IMR-90 (cell line): Measurements from ENCODE around the gene AQP12B. TPM values are rescaled to one million over a fixed set of nuclear protein-coding genes. Genes with fewer than 3 reads are reported as not detected.

Experiments
- ATAC-seq: fragments of 200-7000 bp; cut with Tn5 transposase; 2 replicates; pipeline ENCODE4 v1.9.1; 2020; ENCODE audit warnings: low read depth, mild to moderate bottlenecking, moderate library complexity
- BruUV-seq: library from RNA; stranded (reverse); fragments of 400-500 nt; replicated peaks from 2 replicates; lab custom pipeline; 2021; lab: Mats Ljungman, UMichigan
- CTCF ChIA-PET: fragments of 300-600 bp; formaldehyde crosslinking; extraction: SDS; loops from one replicate; lab custom pipeline; 2021; ENCODE audit warnings: antibody characterized with exemption; lab: Yijun Ruan, JAX
- POLR2A ChIA-PET: fragments of 300-600 bp; sonication (Branson Sonifier 250); formaldehyde crosslinking; loops from one replicate; lab custom pipeline; 2022; ENCODE audit warnings: antibody characterized with exemption; ENCODE audit not compliant: unreplicated experiment; lab: Charles Lee
- DNase-seq: peaks from one replicate; pipeline ENCODE4 v3.0.0; 2013
- H2AFZ ChIP-seq: replicated peaks from 2 replicates; pipeline ENCODE3; 2013; ENCODE audit warnings: low read length, mild to moderate bottlenecking; ENCODE audit not compliant: poor library complexity
- H2AK5ac ChIP-seq: 2 replicates; pipeline ENCODE4 v1.6.1; 2013; ENCODE audit warnings: low read depth, low read length, inconsistent platforms
- H2AK9ac ChIP-seq: replicated peaks from 2 replicates; pipeline ENCODE3; 2013; ENCODE audit warnings: mild to moderate bottlenecking, low read depth, low read length, moderate library complexity; ENCODE audit not compliant: poor library complexity
- H2BK120ac ChIP-seq: 2 replicates; pipeline ENCODE4 v1.6.1; 2013; ENCODE audit warnings: low read depth, low read length, inconsistent platforms
- H2BK15ac ChIP-seq: 3 replicates; pipeline ENCODE4 v1.6.1; 2013; ENCODE audit warnings: low read depth, low read length, inconsistent platforms
- H2BK20ac ChIP-seq: 2 replicates; pipeline ENCODE4 v1.6.1; 2013; ENCODE audit warnings: low read depth, mild to moderate bottlenecking, inconsistent platforms, low read length, moderate library complexity
- H2BK5ac ChIP-seq: 2 replicates; pipeline ENCODE4 v1.6.1; 2013; ENCODE audit warnings: mild to moderate bottlenecking, low read depth, low read length, inconsistent platforms; ENCODE audit not compliant: poor library complexity, severe bottlenecking
- H3K14ac ChIP-seq: replicated peaks from 2 replicates; pipeline ENCODE4 v1.6.1; 2013; ENCODE audit warnings: low read depth, low read length, inconsistent platforms
- H3K18ac ChIP-seq: 2 replicates; pipeline ENCODE4 v1.6.1; 2013; ENCODE audit warnings: low read depth, low read length, control low read depth
- H3K23ac ChIP-seq: 2 replicates; pipeline ENCODE4 v1.6.1; 2013; ENCODE audit warnings: low read depth, low read length, inconsistent platforms
- H3K27ac ChIP-seq: 2 replicates; pipeline ENCODE4 v1.5.1; 2013; ENCODE audit warnings: mild to moderate bottlenecking, control low read depth, low read length; ENCODE audit not compliant: insufficient read depth
- H3K27me3 ChIP-seq: 2 replicates; pipeline ENCODE4 v1.6.1; 2013; ENCODE audit warnings: low read length; ENCODE audit not compliant: control insufficient read depth, insufficient read depth
- H3K36me3 ChIP-seq: 2 replicates; pipeline ENCODE4 v1.6.1; 2013; ENCODE audit warnings: low read length, mixed read lengths; ENCODE audit not compliant: control insufficient read depth, insufficient read depth
- H3K4ac ChIP-seq: 2 replicates; pipeline ENCODE4 v1.6.1; 2013; ENCODE audit warnings: low read depth, low read length, inconsistent platforms
- H3K4me1 ChIP-seq: 2 replicates; pipeline ENCODE4 v1.6.1; 2013; ENCODE audit warnings: low read length, mixed read lengths; ENCODE audit not compliant: control insufficient read depth, insufficient read depth
- H3K4me2 ChIP-seq: 2 replicates; pipeline ENCODE4 v1.6.1; 2013; ENCODE audit warnings: low read depth, mild to moderate bottlenecking, control low read depth, low read length, moderate library complexity
- H3K4me3 ChIP-seq: 2 replicates; pipeline ENCODE4 v1.5.1; 2013; ENCODE audit warnings: low read depth, mild to moderate bottlenecking, control low read depth, low read length, moderate library complexity; ENCODE audit not compliant: insufficient read depth
- H3K56ac ChIP-seq: 2 replicates; pipeline ENCODE4 v1.6.1; 2013; ENCODE audit warnings: low read length, inconsistent platforms; ENCODE audit not compliant: insufficient read depth; ENCODE audit errors: extremely low read depth
- H3K79me1 ChIP-seq, 2 experiments: 2 replicates each; pipeline ENCODE4 v1.6.1; 2013; ENCODE audit warnings: low read length in 2 of 2, inconsistent platforms in 1 of 2, low read depth in 1 of 2
- H3K9ac ChIP-seq: 2 replicates; pipeline ENCODE4 v1.6.1; 2013; ENCODE audit warnings: low read depth, low read length, control low read depth
- H3K9me1 ChIP-seq: 2 replicates; pipeline ENCODE4 v1.6.1; 2013; ENCODE audit warnings: low read length, inconsistent platforms; ENCODE audit not compliant: insufficient read depth
- H3K9me3 ChIP-seq: 2 replicates; pipeline ENCODE4 v1.6.1; 2013; ENCODE audit warnings: low read length; ENCODE audit not compliant: control insufficient read depth, insufficient read depth
- H4K20me1 ChIP-seq: 2 replicates; pipeline ENCODE4 v1.6.1; 2013; ENCODE audit warnings: low read length, inconsistent platforms; ENCODE audit not compliant: insufficient read depth
- H4K5ac ChIP-seq: 2 replicates; pipeline ENCODE4 v1.6.1; 2013; ENCODE audit warnings: mild to moderate bottlenecking, low read depth, low read length, control low read depth
- H4K8ac ChIP-seq, 2 experiments: 2 replicates each; pipeline ENCODE4 v1.6.1; 2013; ENCODE audit warnings: low read depth in 2 of 2, low read length in 2 of 2, control low read depth in 1 of 2, inconsistent platforms in 1 of 2
- H4K91ac ChIP-seq: 2 replicates; pipeline ENCODE4 v1.6.1; 2013; ENCODE audit warnings: low read depth, low read length, inconsistent platforms; ENCODE audit not compliant: insufficient read depth
- BHLHE40 ChIP-seq: fragments of 150-350 bp; IDR thresholded peaks from 2 replicates; pipeline ENCODE4 v1.6.1; 2016; ENCODE audit warnings: mild to moderate bottlenecking, low read depth, low read length
- CEBPB ChIP-seq: IDR thresholded peaks from 2 replicates; pipeline ENCODE4 v1.6.1; 2012; ENCODE audit warnings: low read depth, low read length, improper control_type of control experiment
- FOS ChIP-seq: fragments of 150-350 bp; IDR thresholded peaks from 2 replicates; pipeline ENCODE4 v1.6.1; 2016; ENCODE audit warnings: low read depth, low read length
- MAFK ChIP-seq: IDR thresholded peaks from 2 replicates; pipeline ENCODE4 v1.6.1; 2012; ENCODE audit warnings: low read depth, low read length, improper control_type of control experiment
- NFE2L2 ChIP-seq: fragments of 150-350 bp; IDR thresholded peaks from 2 replicates; pipeline ENCODE4 v1.6.1; 2016; ENCODE audit warnings: low read depth, mild to moderate bottlenecking, low read length
- SMC3 ChIP-seq: fragments of 150-350 bp; IDR thresholded peaks from 2 replicates; pipeline ENCODE4 v1.6.1; 2016; ENCODE audit warnings: low read depth, mild to moderate bottlenecking, antibody characterized with exemption, low read length, moderate library complexity
- WGBS, 2 experiments: methylation state at CpG; one replicate each; pipeline versions ENCODE4 v1.1.5 to v1.1.7; 2013; ENCODE audit warnings: missing lambda C conversion rate in 2 of 2; ENCODE audit not compliant: insufficient read length in 1 of 2; ENCODE audit errors: extremely low coverage in 2 of 2; 5-methylcytosine and 5-hydroxymethylcytosine counted together
- dilution Hi-C: fragments of 300-500 bp; cut with HindIII; formaldehyde crosslinking; loops from one replicate; pipeline ENCODE4 v1.14.3; 2018; ENCODE audit warnings: low sequenced_read_pairs; ENCODE audit not compliant: unreplicated experiment
- in situ Hi-C: fragments of 300-500 bp; cut with MboI; formaldehyde crosslinking; loops from 3 replicates; pipeline ENCODE4 v1.14.3; 2019; ENCODE audit warnings: low sequenced_read_pairs, inconsistent platforms, mixed read lengths
- intact Hi-C: fragments of 100-400 bp; cut with micrococcal nuclease; formaldehyde crosslinking; loops from 2 replicates; pipeline ENCODE4 v1.10.0; 2022
- polyA plus RNA-seq, 3 experiments: library from polyadenylated mRNA; depleted of rRNA; stranded (reverse); fragments of >200 nt; gene quantifications; 2 replicates each; pipeline ENCODE4 v1.2.3, GENCODE V29; 2012; ENCODE audit warnings: low replicate concordance in 1 of 3
- total RNA-seq: library from RNA; depleted of rRNA; stranded (reverse); fragments of >200 nt; gene quantifications from 2 replicates; pipeline ENCODE4 v1.2.3, GENCODE V29; 2012
- TF ChIP-seq, protein P1 (sequence below): fragments of 150-350 bp; IDR thresholded peaks from 2 replicates; pipeline ENCODE4 v1.6.1; 2017; ENCODE audit warnings: mild to moderate bottlenecking, antibody characterized with exemption, low read length, low read depth

The AQP12B gene
- total and polyA plus RNA-seq, 2 of the 4 experiments (the other 2 are of a cell fraction) = not detected

DNA sequence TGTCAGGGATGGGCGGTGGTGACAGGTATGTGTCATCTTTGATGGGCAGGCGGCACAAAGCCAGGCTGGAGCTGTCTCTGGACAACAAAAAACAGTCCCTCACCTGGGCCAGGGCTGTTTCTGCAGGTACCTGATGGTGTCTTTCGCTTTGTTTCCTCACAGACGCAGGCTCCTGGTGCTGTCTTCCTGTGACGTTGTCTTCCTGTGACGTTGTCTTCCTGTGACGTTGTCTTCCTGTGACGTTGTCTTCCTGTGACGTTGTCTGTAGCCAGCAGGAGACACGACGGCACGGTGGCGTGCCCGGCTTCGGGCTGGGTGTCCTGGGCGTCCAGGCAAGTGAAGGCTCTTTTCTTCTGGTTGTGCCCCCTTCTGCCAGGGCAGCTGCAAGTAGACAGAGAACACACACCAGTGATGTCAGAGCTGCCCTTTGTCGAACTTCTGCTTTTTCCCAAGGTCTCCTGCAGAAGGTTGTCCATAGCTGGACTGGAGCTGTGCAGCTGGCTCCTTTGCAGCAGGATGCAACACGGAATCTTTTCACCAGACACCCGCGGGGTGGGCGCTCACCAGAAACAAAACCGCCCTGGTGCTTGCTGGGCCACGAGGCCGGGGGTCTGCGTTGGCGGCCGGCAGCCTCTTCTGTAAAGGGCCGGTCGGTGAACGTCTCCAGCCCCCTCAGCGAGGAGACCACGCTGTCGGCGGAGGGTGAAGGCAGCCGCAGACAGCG is 36.3 kb downstream of the AQP12B start:
- Histone ChIP-seq H2BK20ac (no peak overlapping the region), H2BK5ac (no peak overlapping the region), H2BK120ac (no peak overlapping the region), H4K8ac (no peak overlapping the region), H4K91ac (no peak overlapping the region), H3K27ac (no peak overlapping the region), H2AK9ac (no peak overlapping the region), H3K4me3 (no peak overlapping the region), H2BK15ac (no peak overlapping the region), H3K9ac (no peak overlapping the region), H3K18ac (no peak overlapping the region), H3K56ac (no peak overlapping the region), H3K23ac (no peak overlapping the region), H3K27me3 (peaks cover 68% of the 10 kb centered on the region), H3K4me1 (no peaks in the 10 kb centered on the region), H3K4ac (no peak overlapping the region), H3K9me3 (no peaks in the 10 kb centered on the region), H3K9me1 (no peaks in the 10 kb centered on the region), H2AK5ac (no peak overlapping the region), H3K4me2 (no peak overlapping the region), H3K36me3 (no peaks in the 10 kb centered on the region), H4K5ac (no peak overlapping the region), H3K14ac (no peak overlapping the region), H3K79me1 (no peaks in the 10 kb centered on the region), H2AFZ (no peak overlapping the region), H4K20me1 (no peaks in the 10 kb centered on the region)
- dilution Hi-C loops (no loop called here), intact Hi-C loops (no loop called here), in situ Hi-C loops (no loop called here)
- ChIA-PET CTCF (no interaction called here), POLR2A (no interaction called here)
- DNase-seq (no peak), ATAC-seq (no peak)
- BruUV-seq = no TSS peak
- TF ChIP-seq NFE2L2 (no peak), BHLHE40 (no peak), FOS (no peak), SMC3 (no peak), MAFK (no peak), CEBPB (no peak)
- TF ChIP-seq, protein P1, sequence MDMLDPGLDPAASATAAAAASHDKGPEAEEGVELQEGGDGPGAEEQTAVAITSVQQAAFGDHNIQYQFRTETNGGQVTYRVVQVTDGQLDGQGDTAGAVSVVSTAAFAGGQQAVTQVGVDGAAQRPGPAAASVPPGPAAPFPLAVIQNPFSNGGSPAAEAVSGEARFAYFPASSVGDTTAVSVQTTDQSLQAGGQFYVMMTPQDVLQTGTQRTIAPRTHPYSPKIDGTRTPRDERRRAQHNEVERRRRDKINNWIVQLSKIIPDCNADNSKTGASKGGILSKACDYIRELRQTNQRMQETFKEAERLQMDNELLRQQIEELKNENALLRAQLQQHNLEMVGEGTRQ = no peak
- 71% methylated on average over 19 of the region's 36 CpGs; no CpG with 5 or more reads in 1 of the 2 experiments for WGBS, 2 experiments
